DND-41 (cell line): Measurements from ENCODE around the gene FRY.

Source experiments
- ATAC-seq: fragments of 200-7000 bp; cut with Tn5 transposase; 3 replicates; pipeline ENCODE4 v1.9.1; 2021; ENCODE audit warnings: low read depth; ENCODE audit not compliant: insufficient read depth
- DNase-seq: peaks from one replicate; pipeline ENCODE4 v3.0.0-alpha.2; 2020
- H2AFZ ChIP-seq: 2 replicates; pipeline ENCODE4 v1.6.0; 2012; ENCODE audit warnings: low read depth, low read length
- H3K27ac ChIP-seq: 2 replicates; pipeline ENCODE4 v1.5.1; 2012; ENCODE audit warnings: low read length, inconsistent platforms
- H3K27me3 ChIP-seq: fragments of 200-600 bp; sonication (generic); 2 replicates; pipeline ENCODE4 v1.6.0; 2012; ENCODE audit warnings: low read length, mild to moderate bottlenecking, inconsistent platforms; ENCODE audit not compliant: insufficient read depth, poor library complexity
- H3K36me3 ChIP-seq: 2 replicates; pipeline ENCODE4 v1.5.1; 2012; ENCODE audit warnings: low read length, inconsistent platforms; ENCODE audit not compliant: insufficient read depth
- H3K4me1 ChIP-seq: 2 replicates; pipeline ENCODE4 v1.5.1; 2012; ENCODE audit warnings: mild to moderate bottlenecking, low read length; ENCODE audit not compliant: insufficient read depth
- H3K4me2 ChIP-seq: 2 replicates; pipeline ENCODE4 v1.6.0; 2012; ENCODE audit warnings: mild to moderate bottlenecking, moderate library complexity, low read length, inconsistent platforms; ENCODE audit not compliant: insufficient read depth
- H3K4me3 ChIP-seq, 2 experiments: fragments of 200-600 bp in 1 of 2; shearing (Covaris generic) in 1 of 2; 2 replicates each; pipeline ENCODE4 v1.5.1; 2012 to 2016; ENCODE audit warnings: inconsistent platforms in 2 of 2, low read length in 2 of 2, mild to moderate bottlenecking in 2 of 2, low read depth in 1 of 2, moderate library complexity in 1 of 2
- H3K79me2 ChIP-seq: 2 replicates; pipeline ENCODE4 v1.6.0; 2012; ENCODE audit warnings: low read length, inconsistent platforms; ENCODE audit not compliant: insufficient read depth
- H3K9ac ChIP-seq: 2 replicates; pipeline ENCODE4 v1.6.0; 2012; ENCODE audit warnings: low read depth, mild to moderate bottlenecking, inconsistent platforms, low read length, moderate library complexity
- H3K9me3 ChIP-seq: 2 replicates; pipeline ENCODE4 v1.5.1; 2012; ENCODE audit warnings: low read length, moderate library complexity, mild to moderate bottlenecking, inconsistent platforms; ENCODE audit not compliant: insufficient read depth, severe bottlenecking
- H4K20me1 ChIP-seq: 2 replicates; pipeline ENCODE4 v1.6.0; 2012; ENCODE audit warnings: low read length; ENCODE audit not compliant: insufficient read depth
- EZH2 ChIP-seq: IDR thresholded peaks from 3 replicates; pipeline ENCODE4 v1.6.1; 2012; ENCODE audit warnings: borderline replicate concordance, low read depth, mild to moderate bottlenecking, moderate library complexity, low read length, inconsistent platforms; ENCODE audit not compliant: severe bottlenecking
- TF ChIP-seq, protein P1 (sequence below): IDR thresholded peaks from 2 replicates; pipeline ENCODE4 v1.5.1; 2012; ENCODE audit warnings: borderline replicate concordance, low read length, moderate library complexity, mild to moderate bottlenecking; ENCODE audit not compliant: poor library complexity, severe bottlenecking; ENCODE audit errors: extremely low read depth

FRY gene

DNA sequence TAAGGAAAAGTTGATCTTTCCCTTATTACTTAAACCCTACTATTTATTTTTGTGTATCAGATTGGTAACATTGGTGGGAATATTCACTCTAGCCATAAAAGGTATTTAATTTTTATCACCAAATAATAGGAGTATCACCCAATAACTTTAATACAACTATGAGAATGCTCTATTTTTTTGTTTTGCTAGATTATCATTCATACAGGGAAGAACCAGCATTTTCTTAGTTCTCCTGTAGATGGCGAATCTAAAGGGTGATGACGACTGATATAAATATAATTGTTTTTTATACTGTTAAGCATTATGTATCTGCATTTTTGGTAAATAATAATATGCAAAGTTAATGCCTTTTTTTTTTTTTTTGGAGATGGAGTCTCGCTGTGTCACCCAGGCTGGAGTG, 7.9 kb upstream of the FRY start:
- Histone ChIP-seq H2AFZ (no peak overlapping the region), H3K4me2 (no peak overlapping the region), H3K27ac (no peak overlapping the region), H3K79me2 (no peaks in the 10 kb centered on the region), H3K9ac (no peak overlapping the region), H3K27me3 (peaks cover 6% of the 10 kb centered on the region), H3K4me1 (no peaks in the 10 kb centered on the region), H3K4me3 (no peak overlapping the region), H3K9me3 (no peaks in the 10 kb centered on the region), H4K20me1 (no peaks in the 10 kb centered on the region), H3K36me3 (no peaks in the 10 kb centered on the region)
- TF ChIP-seq, protein P1, sequence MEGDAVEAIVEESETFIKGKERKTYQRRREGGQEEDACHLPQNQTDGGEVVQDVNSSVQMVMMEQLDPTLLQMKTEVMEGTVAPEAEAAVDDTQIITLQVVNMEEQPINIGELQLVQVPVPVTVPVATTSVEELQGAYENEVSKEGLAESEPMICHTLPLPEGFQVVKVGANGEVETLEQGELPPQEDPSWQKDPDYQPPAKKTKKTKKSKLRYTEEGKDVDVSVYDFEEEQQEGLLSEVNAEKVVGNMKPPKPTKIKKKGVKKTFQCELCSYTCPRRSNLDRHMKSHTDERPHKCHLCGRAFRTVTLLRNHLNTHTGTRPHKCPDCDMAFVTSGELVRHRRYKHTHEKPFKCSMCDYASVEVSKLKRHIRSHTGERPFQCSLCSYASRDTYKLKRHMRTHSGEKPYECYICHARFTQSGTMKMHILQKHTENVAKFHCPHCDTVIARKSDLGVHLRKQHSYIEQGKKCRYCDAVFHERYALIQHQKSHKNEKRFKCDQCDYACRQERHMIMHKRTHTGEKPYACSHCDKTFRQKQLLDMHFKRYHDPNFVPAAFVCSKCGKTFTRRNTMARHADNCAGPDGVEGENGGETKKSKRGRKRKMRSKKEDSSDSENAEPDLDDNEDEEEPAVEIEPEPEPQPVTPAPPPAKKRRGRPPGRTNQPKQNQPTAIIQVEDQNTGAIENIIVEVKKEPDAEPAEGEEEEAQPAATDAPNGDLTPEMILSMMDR, result peak; percentile 10
- TF ChIP-seq EZH2, result no peak
- ATAC-seq (no peak), DNase-seq (no peak)

DNA sequence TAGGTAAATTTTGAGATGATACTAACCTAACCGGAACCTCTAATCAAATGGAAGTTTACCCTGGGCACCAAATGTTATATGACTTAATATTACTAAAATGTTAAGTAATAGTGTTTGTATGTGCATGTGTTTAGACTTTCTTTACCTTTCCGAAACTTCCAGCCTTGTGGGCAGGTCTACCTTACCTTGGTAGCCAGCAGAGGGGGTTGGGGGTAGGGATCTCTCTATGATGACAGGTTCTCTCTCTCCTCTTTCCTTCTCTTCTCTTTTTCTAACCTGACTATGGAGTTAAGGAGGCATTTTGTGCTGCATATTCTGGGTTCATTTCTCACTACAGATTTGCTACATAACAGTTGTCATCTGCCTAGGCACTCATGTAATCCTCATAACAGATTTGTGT, 6.8 kb upstream of the FRY start:
- Histone ChIP-seq H3K27me3 (peaks cover 11% of the 10 kb centered on the region), H4K20me1 (no peaks in the 10 kb centered on the region), H3K4me2 (no peak overlapping the region), H3K4me3 (no peak overlapping the region), H3K4me1 (no peaks in the 10 kb centered on the region), H3K9me3 (no peaks in the 10 kb centered on the region), H3K9ac (no peak overlapping the region), H3K27ac (no peak overlapping the region), H3K79me2 (no peaks in the 10 kb centered on the region), H2AFZ (no peak overlapping the region), H3K36me3 (no peaks in the 10 kb centered on the region)
- no peak for TF ChIP-seq EZH2
- TF ChIP-seq, protein P1, result no peak
- no peak for ATAC-seq
- no peak for DNase-seq

DNA sequence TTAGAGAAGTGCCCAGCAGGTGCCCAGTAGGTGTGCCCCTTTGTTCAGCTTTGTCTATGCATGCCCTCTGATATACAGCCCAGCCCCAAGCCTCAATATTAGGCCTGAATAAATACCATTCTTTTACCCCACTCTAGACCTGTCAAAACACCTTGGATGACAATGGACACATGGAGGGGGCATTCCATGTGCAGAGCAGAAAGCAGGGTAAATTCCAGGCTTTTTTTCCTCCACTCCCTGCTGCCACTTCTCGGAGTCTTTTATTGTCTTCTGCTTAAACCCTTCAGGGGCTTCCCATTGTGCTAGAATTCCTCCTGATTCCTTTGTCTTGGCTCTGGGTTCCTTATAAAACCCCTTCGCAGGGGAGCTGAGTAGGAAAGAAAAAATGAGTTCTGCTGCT, 5.8 kb upstream of the FRY start:
- TF ChIP-seq EZH2, result no peak
- TF ChIP-seq, protein P1, result no peak

DNA sequence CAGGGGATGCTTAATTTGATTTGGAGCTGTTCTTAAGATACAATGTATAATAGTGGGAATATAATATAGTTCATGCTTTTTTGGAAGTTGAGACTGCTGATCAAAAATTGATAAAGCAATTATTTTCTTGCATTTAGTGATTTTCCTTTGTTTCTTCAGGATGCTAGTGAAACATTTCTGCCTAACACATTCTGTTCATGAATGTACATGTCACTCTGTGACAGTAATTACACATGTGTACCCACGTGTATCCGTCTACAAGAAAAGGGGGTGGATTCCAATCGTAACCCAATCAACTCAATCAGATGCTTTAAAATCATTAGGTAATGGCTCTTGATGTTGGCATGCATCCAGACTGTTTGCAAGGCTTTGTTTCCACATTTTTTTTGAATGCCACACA, 5.0 kb upstream of the FRY start:
- TF ChIP-seq, protein P1, result no peak
- TF ChIP-seq EZH2, result no peak
- Histone ChIP-seq H3K4me3 (no peak overlapping the region), H3K36me3 (no peaks in the 10 kb centered on the region), H3K4me2 (no peak overlapping the region), H3K9ac (no peak overlapping the region), H3K27ac (no peak overlapping the region), H3K4me1 (peaks cover 11% of the 10 kb centered on the region), H4K20me1 (no peaks in the 10 kb centered on the region), H3K79me2 (no peaks in the 10 kb centered on the region), H2AFZ (no peak overlapping the region), H3K27me3 (peaks cover 29% of the 10 kb centered on the region), H3K9me3 (no peaks in the 10 kb centered on the region)
- ATAC-seq, result no peak
- no peak for DNase-seq

More for the DNA sequence above, 5.8 kb upstream of the FRY start:
- Histone ChIP-seq H3K36me3 (no peaks in the 10 kb centered on the region), H3K9me3 (no peaks in the 10 kb centered on the region), H2AFZ (no peak overlapping the region), H3K4me3 (no peak overlapping the region), H4K20me1 (no peaks in the 10 kb centered on the region), H3K27ac (no peak overlapping the region), H3K79me2 (no peaks in the 10 kb centered on the region), H3K9ac (no peak overlapping the region), H3K4me2 (no peak overlapping the region), H3K27me3 (peaks cover 20% of the 10 kb centered on the region), H3K4me1 (peaks cover 2% of the 10 kb centered on the region)
- DNase-seq, result no peak
- no peak for ATAC-seq
